Esophagus mucosa (tissue), 1 donor: ENCODE results near the gene POLQ. TPM values are rescaled to one million over a fixed set of nuclear protein-coding genes. Genes with fewer than 3 reads are reported as not detected.
"Not testable (repeated sequence)": the region's sequence is repeated elsewhere in the genome, so short reads cannot be mapped to it uniquely, and the experiment has no call there.

ENCODE experiments used
- ATAC-seq: fragments of 200-7000 bp; cut with Tn5 transposase; one replicate; pipeline ENCODE4 v1.9.1; 2020
- total RNA-seq: library from RNA; stranded (reverse); gene quantifications from one replicate; pipeline ENCODE4 v1.2.4, GENCODE V29; 2023
- donor health status: DM: yes; HTN: yes; CAD: no.

POLQ gene
- total RNA-seq, 1 donor from 2014 or later = 4.7 TPM

- no peak for ATAC-seq
Observed at GRCh38 chr3:121418182-121418581, 127.6 kb downstream of the POLQ start.

DNA sequence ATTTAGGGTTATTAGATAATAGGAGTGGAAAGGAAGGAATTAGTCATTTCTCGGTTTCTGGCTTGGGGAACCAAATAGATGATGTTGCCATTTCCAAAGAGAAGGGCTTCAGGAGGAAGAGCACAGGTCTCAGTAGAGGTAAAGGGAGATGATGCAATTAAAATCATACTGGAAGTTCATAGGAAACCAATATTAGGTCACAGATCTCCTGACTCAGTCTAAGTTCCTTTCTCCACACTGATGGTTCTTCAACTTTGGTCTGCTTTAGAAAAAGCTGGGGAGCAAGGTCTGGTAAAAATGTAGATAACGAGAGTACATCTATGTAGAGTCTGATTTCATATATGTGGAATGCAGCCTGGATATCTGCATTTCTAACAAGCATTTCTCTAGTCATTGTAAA lies 130.9 kb downstream of the POLQ start:
- ATAC-seq = no peak

- no peak for ATAC-seq
Observed at GRCh38 chr3:121411523-121411922, 134.3 kb downstream of the POLQ start.

GRCh38 chr3:121405631-121406030 lies 140.2 kb downstream of the POLQ start:
- no peak for ATAC-seq

GRCh38 chr3:121399820-121400219 lies 146.0 kb downstream of the POLQ start:
- no peak for ATAC-seq

DNA sequence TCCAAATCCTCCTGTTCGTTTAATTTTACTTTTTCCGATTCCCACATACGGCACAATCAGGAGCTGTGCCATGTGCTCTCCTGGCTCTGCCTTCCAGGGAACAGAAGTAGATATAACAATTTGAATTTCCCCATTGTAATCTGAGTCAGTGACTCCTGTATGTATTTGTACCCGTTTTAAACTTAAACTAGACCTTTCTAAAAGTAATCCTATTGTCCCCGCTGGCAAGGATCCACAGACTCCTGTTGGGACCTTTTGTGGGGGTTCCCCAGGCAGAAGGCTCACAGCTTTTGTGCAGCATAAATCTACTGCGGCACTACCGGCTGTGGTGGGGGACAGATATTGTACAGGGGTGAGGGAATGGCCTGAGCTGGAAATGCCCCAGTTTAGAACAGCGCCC lies 147.7 kb downstream of the POLQ start:
- not testable (repeated sequence) for ATAC-seq

DNA sequence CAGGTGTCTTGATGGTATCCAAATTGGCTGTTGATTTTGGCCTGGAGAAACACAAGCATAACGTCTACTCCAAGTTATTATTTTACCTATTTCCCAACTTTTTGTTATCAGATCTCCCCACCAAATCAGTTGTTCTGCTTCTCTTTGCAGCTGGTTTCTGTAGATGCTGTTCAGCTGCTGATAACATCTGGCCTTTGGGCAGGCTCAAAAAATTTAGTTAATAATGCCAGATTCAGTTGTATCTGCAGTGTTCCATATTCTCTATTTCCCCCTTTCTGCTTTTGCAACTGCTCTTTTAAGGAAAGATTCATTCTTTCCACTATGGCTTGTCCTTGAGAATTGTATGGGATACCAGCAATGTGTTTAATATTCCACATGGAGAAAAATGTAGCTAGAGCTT lies 149.8 kb downstream of the POLQ start:
- not testable (repeated sequence) for ATAC-seq

DNA sequence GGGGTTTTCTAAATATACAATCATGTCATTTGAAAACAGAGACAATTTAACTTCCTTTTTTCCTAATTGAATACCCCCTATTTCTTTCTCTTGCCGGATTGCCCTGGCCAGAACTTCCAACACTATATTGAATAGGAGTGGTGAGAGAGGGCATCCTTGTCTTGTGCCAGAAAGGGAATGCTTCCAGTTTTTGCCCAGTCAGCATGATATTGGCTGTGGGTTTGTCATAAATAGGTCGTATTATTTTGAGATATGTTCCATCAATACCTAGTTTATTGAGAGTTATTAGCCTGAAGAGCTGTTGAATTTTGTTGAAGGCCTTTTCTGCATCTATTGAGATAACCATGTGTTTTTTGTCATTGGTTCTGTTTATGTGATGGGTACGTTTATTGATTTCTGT lies 157.5 kb downstream of the POLQ start:
- not testable (repeated sequence) for ATAC-seq

Other genes starting within 250 kb of the POLQ start
- not detected for gene ARGFX, start 22.0 kb upstream of the POLQ start, total RNA-seq
- gene FBXO40, start 47.4 kb upstream of the POLQ start, total RNA-seq = not detected
- gene HCLS1, start 114.9 kb upstream of the POLQ start, total RNA-seq = 5.1 TPM
- 35.7 TPM for gene GOLGB1, start 203.8 kb upstream of the POLQ start, total RNA-seq